Measurements from ENCODE around the gene PPM1N. TPM values are rescaled to one million over a fixed set of nuclear protein-coding genes. Genes with fewer than 3 reads are reported as not detected.
A peak's percentile ranks its signal among the peaks of the same experiment; 100 is the strongest.

PPM1N gene
- total and polyA plus RNA-seq, 2 of the 13 experiments (the other 11 are each of a cell fraction or from before 2014, with no cell fraction given): 0.31 to 1.8 TPM

- TF ChIP-seq MLXIP (CRISPR knock-in tag; IDR thresholded peaks at IDR 0.05; ENCODE audit: borderline replicate concordance) (no peak), POLR2AphosphoS2 (IDR thresholded peaks at IDR 0.05; ENCODE audit: low read depth, low read length) (no peak), ZNF788 (CRISPR knock-in tag; IDR thresholded peaks at IDR 0.05; ENCODE audit: borderline replicate concordance) (no peak), HDAC1 (CRISPR knock-in tag; IDR thresholded peaks at IDR 0.05) (0 out of 2 replicates have a peak, but pooled peaks have one; percentile 18), ZNF549 (CRISPR knock-in tag; IDR thresholded peaks at IDR 0.05) (no peak), KDM1A (CRISPR knock-in tag; IDR thresholded peaks at IDR 0.05) (no peak), RARA (CRISPR knock-in tag; IDR thresholded peaks at IDR 0.05) (peak; percentile 81), HMG20A (CRISPR knock-in tag; IDR thresholded peaks at IDR 0.05; ENCODE audit: borderline replicate concordance) (peak; percentile 19; the same call in 1 of the 2 replicates), NFE2L2 (IDR thresholded peaks at IDR 0.05; ENCODE audit: low read length) (no peak), RFX5 (IDR thresholded peaks at IDR 0.05; ENCODE audit: low read depth, low read length) (no peak), SAP130 (CRISPR knock-in tag; IDR thresholded peaks at IDR 0.05; ENCODE audit: low read depth) (peak; percentile 81), MAFF (IDR thresholded peaks at IDR 0.05; ENCODE audit: low read depth, low read length) (no peak), SRSF4 (IDR thresholded peaks at IDR 0.05; ENCODE audit: low read depth, low read length, poor library complexity, severe bottlenecking) (no peak), ZMYM3 (CRISPR knock-in tag; IDR thresholded peaks at IDR 0.05) (no peak), ZNF10 (CRISPR knock-in tag; IDR thresholded peaks at IDR 0.05; ENCODE audit: borderline replicate concordance, low read depth) (no peak), SPEN (CRISPR knock-in tag; IDR thresholded peaks at IDR 0.05; ENCODE audit: low read depth) (no peak)
- TF ChIP-seq, protein P1, sequence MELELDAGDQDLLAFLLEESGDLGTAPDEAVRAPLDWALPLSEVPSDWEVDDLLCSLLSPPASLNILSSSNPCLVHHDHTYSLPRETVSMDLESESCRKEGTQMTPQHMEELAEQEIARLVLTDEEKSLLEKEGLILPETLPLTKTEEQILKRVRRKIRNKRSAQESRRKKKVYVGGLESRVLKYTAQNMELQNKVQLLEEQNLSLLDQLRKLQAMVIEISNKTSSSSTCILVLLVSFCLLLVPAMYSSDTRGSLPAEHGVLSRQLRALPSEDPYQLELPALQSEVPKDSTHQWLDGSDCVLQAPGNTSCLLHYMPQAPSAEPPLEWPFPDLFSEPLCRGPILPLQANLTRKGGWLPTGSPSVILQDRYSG (CRISPR knock-in tag; IDR thresholded peaks at IDR 0.05): no peak
- TF ChIP-seq, protein P2, sequence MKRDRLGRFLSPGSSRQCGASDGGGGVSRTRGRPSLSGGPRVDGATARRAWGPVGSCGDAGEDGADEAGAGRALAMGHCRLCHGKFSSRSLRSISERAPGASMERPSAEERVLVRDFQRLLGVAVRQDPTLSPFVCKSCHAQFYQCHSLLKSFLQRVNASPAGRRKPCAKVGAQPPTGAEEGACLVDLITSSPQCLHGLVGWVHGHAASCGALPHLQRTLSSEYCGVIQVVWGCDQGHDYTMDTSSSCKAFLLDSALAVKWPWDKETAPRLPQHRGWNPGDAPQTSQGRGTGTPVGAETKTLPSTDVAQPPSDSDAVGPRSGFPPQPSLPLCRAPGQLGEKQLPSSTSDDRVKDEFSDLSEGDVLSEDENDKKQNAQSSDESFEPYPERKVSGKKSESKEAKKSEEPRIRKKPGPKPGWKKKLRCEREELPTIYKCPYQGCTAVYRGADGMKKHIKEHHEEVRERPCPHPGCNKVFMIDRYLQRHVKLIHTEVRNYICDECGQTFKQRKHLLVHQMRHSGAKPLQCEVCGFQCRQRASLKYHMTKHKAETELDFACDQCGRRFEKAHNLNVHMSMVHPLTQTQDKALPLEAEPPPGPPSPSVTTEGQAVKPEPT (CRISPR knock-in tag; IDR thresholded peaks at IDR 0.05; ENCODE audit: low read depth): no peak
- TF ChIP-seq, protein P3, sequence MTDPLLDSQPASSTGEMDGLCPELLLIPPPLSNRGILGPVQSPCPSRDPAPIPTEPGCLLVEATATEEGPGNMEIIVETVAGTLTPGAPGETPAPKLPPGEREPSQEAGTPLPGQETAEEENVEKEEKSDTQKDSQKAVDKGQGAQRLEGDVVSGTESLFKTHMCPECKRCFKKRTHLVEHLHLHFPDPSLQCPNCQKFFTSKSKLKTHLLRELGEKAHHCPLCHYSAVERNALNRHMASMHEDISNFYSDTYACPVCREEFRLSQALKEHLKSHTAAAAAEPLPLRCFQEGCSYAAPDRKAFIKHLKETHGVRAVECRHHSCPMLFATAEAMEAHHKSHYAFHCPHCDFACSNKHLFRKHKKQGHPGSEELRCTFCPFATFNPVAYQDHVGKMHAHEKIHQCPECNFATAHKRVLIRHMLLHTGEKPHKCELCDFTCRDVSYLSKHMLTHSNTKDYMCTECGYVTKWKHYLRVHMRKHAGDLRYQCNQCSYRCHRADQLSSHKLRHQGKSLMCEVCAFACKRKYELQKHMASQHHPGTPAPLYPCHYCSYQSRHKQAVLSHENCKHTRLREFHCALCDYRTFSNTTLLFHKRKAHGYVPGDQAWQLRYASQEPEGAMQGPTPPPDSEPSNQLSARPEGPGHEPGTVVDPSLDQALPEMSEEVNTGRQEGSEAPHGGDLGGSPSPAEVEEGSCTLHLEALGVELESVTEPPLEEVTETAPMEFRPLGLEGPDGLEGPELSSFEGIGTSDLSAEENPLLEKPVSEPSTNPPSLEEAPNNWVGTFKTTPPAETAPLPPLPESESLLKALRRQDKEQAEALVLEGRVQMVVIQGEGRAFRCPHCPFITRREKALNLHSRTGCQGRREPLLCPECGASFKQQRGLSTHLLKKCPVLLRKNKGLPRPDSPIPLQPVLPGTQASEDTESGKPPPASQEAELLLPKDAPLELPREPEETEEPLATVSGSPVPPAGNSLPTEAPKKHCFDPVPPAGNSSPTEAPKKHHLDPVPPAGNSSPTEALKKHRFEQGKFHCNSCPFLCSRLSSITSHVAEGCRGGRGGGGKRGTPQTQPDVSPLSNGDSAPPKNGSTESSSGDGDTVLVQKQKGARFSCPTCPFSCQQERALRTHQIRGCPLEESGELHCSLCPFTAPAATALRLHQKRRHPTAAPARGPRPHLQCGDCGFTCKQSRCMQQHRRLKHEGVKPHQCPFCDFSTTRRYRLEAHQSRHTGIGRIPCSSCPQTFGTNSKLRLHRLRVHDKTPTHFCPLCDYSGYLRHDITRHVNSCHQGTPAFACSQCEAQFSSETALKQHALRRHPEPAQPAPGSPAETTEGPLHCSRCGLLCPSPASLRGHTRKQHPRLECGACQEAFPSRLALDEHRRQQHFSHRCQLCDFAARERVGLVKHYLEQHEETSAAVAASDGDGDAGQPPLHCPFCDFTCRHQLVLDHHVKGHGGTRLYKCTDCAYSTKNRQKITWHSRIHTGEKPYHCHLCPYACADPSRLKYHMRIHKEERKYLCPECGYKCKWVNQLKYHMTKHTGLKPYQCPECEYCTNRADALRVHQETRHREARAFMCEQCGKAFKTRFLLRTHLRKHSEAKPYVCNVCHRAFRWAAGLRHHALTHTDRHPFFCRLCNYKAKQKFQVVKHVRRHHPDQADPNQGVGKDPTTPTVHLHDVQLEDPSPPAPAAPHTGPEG (CRISPR knock-in tag; IDR thresholded peaks at IDR 0.05): no peak
- TF ChIP-seq, protein P4, sequence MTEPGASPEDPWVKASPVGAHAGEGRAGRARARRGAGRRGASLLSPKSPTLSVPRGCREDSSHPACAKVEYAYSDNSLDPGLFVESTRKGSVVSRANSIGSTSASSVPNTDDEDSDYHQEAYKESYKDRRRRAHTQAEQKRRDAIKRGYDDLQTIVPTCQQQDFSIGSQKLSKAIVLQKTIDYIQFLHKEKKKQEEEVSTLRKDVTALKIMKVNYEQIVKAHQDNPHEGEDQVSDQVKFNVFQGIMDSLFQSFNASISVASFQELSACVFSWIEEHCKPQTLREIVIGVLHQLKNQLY (CRISPR knock-in tag; IDR thresholded peaks at IDR 0.05): peak; percentile 87
Observed at GRCh38 chr19:45448887-45449299, 49.4 kb upstream of the PPM1N start (continued).
